IMR-90 (cell line): ENCODE measurements around the gene SYNE3. TPM values are rescaled to one million over a fixed set of nuclear protein-coding genes. Genes with fewer than 3 reads are reported as not detected.

Source experiments
- ATAC-seq: fragments of 200-7000 bp; cut with Tn5 transposase; 2 replicates; pipeline ENCODE4 v1.9.1; 2020; ENCODE audit warnings: low read depth, mild to moderate bottlenecking, moderate library complexity
- BruUV-seq: library from RNA; stranded (reverse); fragments of 400-500 nt; replicated peaks from 2 replicates; lab custom pipeline; 2021; lab: Mats Ljungman, UMichigan
- CTCF ChIA-PET: fragments of 300-600 bp; formaldehyde crosslinking; extraction: SDS; loops from one replicate; lab custom pipeline; 2021; ENCODE audit warnings: antibody characterized with exemption; lab: Yijun Ruan, JAX
- POLR2A ChIA-PET: fragments of 300-600 bp; sonication (Branson Sonifier 250); formaldehyde crosslinking; loops from one replicate; lab custom pipeline; 2022; ENCODE audit warnings: antibody characterized with exemption; ENCODE audit not compliant: unreplicated experiment; lab: Charles Lee
- DNase-seq: peaks from one replicate; pipeline ENCODE4 v3.0.0; 2013
- H2AFZ ChIP-seq: replicated peaks from 2 replicates; pipeline ENCODE3; 2013; ENCODE audit warnings: low read length, mild to moderate bottlenecking; ENCODE audit not compliant: poor library complexity
- H2AK5ac ChIP-seq: 2 replicates; pipeline ENCODE4 v1.6.1; 2013; ENCODE audit warnings: low read depth, low read length, inconsistent platforms
- H2AK9ac ChIP-seq: replicated peaks from 2 replicates; pipeline ENCODE3; 2013; ENCODE audit warnings: mild to moderate bottlenecking, low read depth, low read length, moderate library complexity; ENCODE audit not compliant: poor library complexity
- H2BK120ac ChIP-seq: 2 replicates; pipeline ENCODE4 v1.6.1; 2013; ENCODE audit warnings: low read depth, low read length, inconsistent platforms
- H2BK15ac ChIP-seq: 3 replicates; pipeline ENCODE4 v1.6.1; 2013; ENCODE audit warnings: low read depth, low read length, inconsistent platforms
- H2BK20ac ChIP-seq: 2 replicates; pipeline ENCODE4 v1.6.1; 2013; ENCODE audit warnings: low read depth, mild to moderate bottlenecking, inconsistent platforms, low read length, moderate library complexity
- H2BK5ac ChIP-seq: 2 replicates; pipeline ENCODE4 v1.6.1; 2013; ENCODE audit warnings: mild to moderate bottlenecking, low read depth, low read length, inconsistent platforms; ENCODE audit not compliant: poor library complexity, severe bottlenecking
- H3K14ac ChIP-seq: replicated peaks from 2 replicates; pipeline ENCODE4 v1.6.1; 2013; ENCODE audit warnings: low read depth, low read length, inconsistent platforms
- H3K18ac ChIP-seq: 2 replicates; pipeline ENCODE4 v1.6.1; 2013; ENCODE audit warnings: low read depth, low read length, control low read depth
- H3K23ac ChIP-seq: 2 replicates; pipeline ENCODE4 v1.6.1; 2013; ENCODE audit warnings: low read depth, low read length, inconsistent platforms
- H3K27ac ChIP-seq: 2 replicates; pipeline ENCODE4 v1.5.1; 2013; ENCODE audit warnings: mild to moderate bottlenecking, control low read depth, low read length; ENCODE audit not compliant: insufficient read depth
- H3K27me3 ChIP-seq: 2 replicates; pipeline ENCODE4 v1.6.1; 2013; ENCODE audit warnings: low read length; ENCODE audit not compliant: control insufficient read depth, insufficient read depth
- H3K36me3 ChIP-seq: 2 replicates; pipeline ENCODE4 v1.6.1; 2013; ENCODE audit warnings: low read length, mixed read lengths; ENCODE audit not compliant: control insufficient read depth, insufficient read depth
- H3K4ac ChIP-seq: 2 replicates; pipeline ENCODE4 v1.6.1; 2013; ENCODE audit warnings: low read depth, low read length, inconsistent platforms
- H3K4me1 ChIP-seq: 2 replicates; pipeline ENCODE4 v1.6.1; 2013; ENCODE audit warnings: low read length, mixed read lengths; ENCODE audit not compliant: control insufficient read depth, insufficient read depth
- H3K4me2 ChIP-seq: 2 replicates; pipeline ENCODE4 v1.6.1; 2013; ENCODE audit warnings: low read depth, mild to moderate bottlenecking, control low read depth, low read length, moderate library complexity
- H3K4me3 ChIP-seq: 2 replicates; pipeline ENCODE4 v1.5.1; 2013; ENCODE audit warnings: low read depth, mild to moderate bottlenecking, control low read depth, low read length, moderate library complexity; ENCODE audit not compliant: insufficient read depth
- H3K56ac ChIP-seq: 2 replicates; pipeline ENCODE4 v1.6.1; 2013; ENCODE audit warnings: low read length, inconsistent platforms; ENCODE audit not compliant: insufficient read depth; ENCODE audit errors: extremely low read depth
- H3K79me1 ChIP-seq, 2 experiments: 2 replicates each; pipeline ENCODE4 v1.6.1; 2013; ENCODE audit warnings: low read length in 2 of 2, inconsistent platforms in 1 of 2, low read depth in 1 of 2
- H3K9ac ChIP-seq: 2 replicates; pipeline ENCODE4 v1.6.1; 2013; ENCODE audit warnings: low read depth, low read length, control low read depth
- H3K9me1 ChIP-seq: 2 replicates; pipeline ENCODE4 v1.6.1; 2013; ENCODE audit warnings: low read length, inconsistent platforms; ENCODE audit not compliant: insufficient read depth
- H3K9me3 ChIP-seq: 2 replicates; pipeline ENCODE4 v1.6.1; 2013; ENCODE audit warnings: low read length; ENCODE audit not compliant: control insufficient read depth, insufficient read depth
- H4K20me1 ChIP-seq: 2 replicates; pipeline ENCODE4 v1.6.1; 2013; ENCODE audit warnings: low read length, inconsistent platforms; ENCODE audit not compliant: insufficient read depth
- H4K5ac ChIP-seq: 2 replicates; pipeline ENCODE4 v1.6.1; 2013; ENCODE audit warnings: mild to moderate bottlenecking, low read depth, low read length, control low read depth
- H4K8ac ChIP-seq, 2 experiments: 2 replicates each; pipeline ENCODE4 v1.6.1; 2013; ENCODE audit warnings: low read depth in 2 of 2, low read length in 2 of 2, control low read depth in 1 of 2, inconsistent platforms in 1 of 2
- H4K91ac ChIP-seq: 2 replicates; pipeline ENCODE4 v1.6.1; 2013; ENCODE audit warnings: low read depth, low read length, inconsistent platforms; ENCODE audit not compliant: insufficient read depth
- BHLHE40 ChIP-seq: fragments of 150-350 bp; IDR thresholded peaks from 2 replicates; pipeline ENCODE4 v1.6.1; 2016; ENCODE audit warnings: mild to moderate bottlenecking, low read depth, low read length
- CEBPB ChIP-seq: IDR thresholded peaks from 2 replicates; pipeline ENCODE4 v1.6.1; 2012; ENCODE audit warnings: low read depth, low read length, improper control_type of control experiment
- CHD1 ChIP-seq: IDR thresholded peaks from 2 replicates; pipeline ENCODE4 v1.6.1; 2012; ENCODE audit warnings: low read depth, low read length, improper control_type of control experiment
- CTCF ChIP-seq: conservative IDR thresholded peaks from 2 replicates; pipeline ENCODE4 v1.5.1; 2012; ENCODE audit warnings: mild to moderate bottlenecking, low read depth, low read length, improper control_type of control experiment
- ELK1 ChIP-seq: fragments of 150-350 bp; IDR thresholded peaks from 2 replicates; pipeline ENCODE4 v1.6.1; 2016; ENCODE audit warnings: low read depth, mild to moderate bottlenecking, low read length, moderate library complexity, borderline replicate concordance
- FOS ChIP-seq: fragments of 150-350 bp; IDR thresholded peaks from 2 replicates; pipeline ENCODE4 v1.6.1; 2016; ENCODE audit warnings: low read depth, low read length
- MAFK ChIP-seq: IDR thresholded peaks from 2 replicates; pipeline ENCODE4 v1.6.1; 2012; ENCODE audit warnings: low read depth, low read length, improper control_type of control experiment
- MAZ ChIP-seq: IDR thresholded peaks from 2 replicates; pipeline ENCODE4 v1.6.1; 2012; ENCODE audit warnings: low read depth, mild to moderate bottlenecking, low read length, improper control_type of control experiment, moderate library complexity, borderline replicate concordance
- MXI1 ChIP-seq: IDR thresholded peaks from 2 replicates; pipeline ENCODE4 v1.6.1; 2012; ENCODE audit warnings: low read depth, mild to moderate bottlenecking, low read length, moderate library complexity, borderline replicate concordance
- NFE2L2 ChIP-seq: fragments of 150-350 bp; IDR thresholded peaks from 2 replicates; pipeline ENCODE4 v1.6.1; 2016; ENCODE audit warnings: low read depth, mild to moderate bottlenecking, low read length
- POLR2A ChIP-seq: IDR thresholded peaks from 2 replicates; pipeline ENCODE4 v1.6.1; 2012; ENCODE audit warnings: mild to moderate bottlenecking, low read depth, low read length
- RAD21 ChIP-seq: IDR thresholded peaks from 2 replicates; pipeline ENCODE4 v1.6.1; 2012; ENCODE audit warnings: low read length, improper control_type of control experiment
- RCOR1 ChIP-seq: IDR thresholded peaks from 2 replicates; pipeline ENCODE4 v1.6.1; 2012; ENCODE audit warnings: mild to moderate bottlenecking, low read length, improper control_type of control experiment; ENCODE audit not compliant: insufficient replicate concordance
- RFX5 ChIP-seq: IDR thresholded peaks from 2 replicates; pipeline ENCODE4 v1.8.0; 2012; ENCODE audit warnings: low read depth, mild to moderate bottlenecking, low read length, moderate library complexity
- SMC3 ChIP-seq: fragments of 150-350 bp; IDR thresholded peaks from 2 replicates; pipeline ENCODE4 v1.6.1; 2016; ENCODE audit warnings: low read depth, mild to moderate bottlenecking, antibody characterized with exemption, low read length, moderate library complexity
- USF2 ChIP-seq: fragments of 150-350 bp; IDR thresholded peaks from 2 replicates; pipeline ENCODE4 v1.6.1; 2017; ENCODE audit warnings: mild to moderate bottlenecking, antibody characterized with exemption, low read length, low read depth
- WGBS, 2 experiments: methylation state at CpG; one replicate each; pipeline versions ENCODE4 v1.1.5 to v1.1.7; 2013; ENCODE audit warnings: missing lambda C conversion rate in 2 of 2; ENCODE audit not compliant: insufficient read length in 1 of 2; ENCODE audit errors: extremely low coverage in 2 of 2; 5-methylcytosine and 5-hydroxymethylcytosine counted together
- dilution Hi-C: fragments of 300-500 bp; cut with HindIII; formaldehyde crosslinking; loops from one replicate; pipeline ENCODE4 v1.14.3; 2018; ENCODE audit warnings: low sequenced_read_pairs; ENCODE audit not compliant: unreplicated experiment
- in situ Hi-C: fragments of 300-500 bp; cut with MboI; formaldehyde crosslinking; loops from 3 replicates; pipeline ENCODE4 v1.14.3; 2019; ENCODE audit warnings: low sequenced_read_pairs, inconsistent platforms, mixed read lengths
- intact Hi-C: fragments of 100-400 bp; cut with micrococcal nuclease; formaldehyde crosslinking; loops from 2 replicates; pipeline ENCODE4 v1.10.0; 2022
- polyA plus RNA-seq, 3 experiments: library from polyadenylated mRNA; depleted of rRNA; stranded (reverse); fragments of >200 nt; gene quantifications; 2 replicates each; pipeline ENCODE4 v1.2.3, GENCODE V29; 2012; ENCODE audit warnings: low replicate concordance in 1 of 3
- total RNA-seq: library from RNA; depleted of rRNA; stranded (reverse); fragments of >200 nt; gene quantifications from 2 replicates; pipeline ENCODE4 v1.2.3, GENCODE V29; 2012

The SYNE3 gene
- total and polyA plus RNA-seq, 2 of the 4 experiments (the other 2 are of a cell fraction) = 2.9 to 5.0 TPM

DNA sequence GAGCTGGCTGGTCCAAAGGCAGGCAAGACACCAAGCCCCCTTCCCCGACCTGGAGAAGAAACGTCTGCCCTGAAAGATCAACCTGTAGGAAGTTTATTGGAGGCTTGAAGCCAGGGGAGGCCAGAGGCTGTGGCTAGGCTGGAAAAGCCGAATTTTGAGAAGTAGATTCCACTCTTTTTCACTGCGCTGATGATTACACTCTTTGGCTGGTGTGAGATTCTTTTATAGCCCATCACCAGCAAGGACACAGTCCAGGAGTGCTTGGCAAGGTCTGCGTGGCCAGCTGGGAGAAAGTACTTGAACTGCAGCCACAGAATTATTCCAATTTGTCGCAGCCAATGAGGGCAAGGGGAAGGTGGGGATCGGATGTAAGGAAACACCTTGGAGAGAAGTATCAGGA, 45.0 kb downstream of the SYNE3 start:
- Histone ChIP-seq H3K4ac (no peak overlapping the region), H3K36me3 (peaks cover 11% of the 10 kb centered on the region; the same call in 1 of the 2 replicates), H3K14ac (no peak overlapping the region), H2AK5ac (no peak overlapping the region), H4K8ac (no peak overlapping the region), H3K9ac (no peak overlapping the region), H3K18ac (no peak overlapping the region), H2AFZ (peak overlapping the region; percentile 46), H4K5ac (no peak overlapping the region), H3K9me3 (no peaks in the 10 kb centered on the region), H3K27ac (no peak overlapping the region), H3K23ac (no peak overlapping the region), H3K4me3 (no peak overlapping the region), H4K91ac (no peak overlapping the region), H3K27me3 (no peaks in the 10 kb centered on the region), H3K4me2 (no peak overlapping the region), H2BK15ac (no peak overlapping the region), H3K79me1 (peaks cover 0 to 5% of the 10 kb centered on the region in 2 experiments; a peak in 2 of 4 replicates), H2BK120ac (no peak overlapping the region), H2BK20ac (no peak overlapping the region), H2AK9ac (no peak overlapping the region), H3K56ac (no peak overlapping the region), H3K9me1 (peaks cover 10% of the 10 kb centered on the region; the same call in 1 of the 2 replicates), H2BK5ac (no peak overlapping the region), H3K4me1 (no peaks in the 10 kb centered on the region), H4K20me1 (no peaks in the 10 kb centered on the region)
- ChIA-PET POLR2A (no interaction called here), CTCF (interaction anchor here (0.6 to 1.3 kb wide), 4 partner anchors 19 to 523 kb away, joined by 3 to 6 read pairs (median 3); no protein-coding TSS in a partner anchor)
- in situ Hi-C loops (no loop called here), intact Hi-C loops (no loop called here), dilution Hi-C loops (no loop called here)
- ATAC-seq (no peak), DNase-seq (no peak)
- WGBS, 2 experiments = 93% methylated on average over 2 of the region's 7 CpGs; no CpG with 5 or more reads in 1 of the 2 experiments
- no peak for TF ChIP-seq RAD21
- TF ChIP-seq RFX5 = no peak
- TF ChIP-seq USF2 = no peak
- TF ChIP-seq MXI1 = no peak
- no peak for TF ChIP-seq FOS
- TF ChIP-seq CTCF = no peak
- no peak for TF ChIP-seq ELK1
- no peak for TF ChIP-seq POLR2A
- no peak for TF ChIP-seq NFE2L2
- no peak for TF ChIP-seq BHLHE40
- no peak for TF ChIP-seq MAZ
- TF ChIP-seq CEBPB = no peak
- TF ChIP-seq RCOR1 = no peak
- TF ChIP-seq SMC3 = no peak
- TF ChIP-seq MAFK = no peak
- no peak for TF ChIP-seq CHD1
- BruUV-seq = no TSS peak
